HG03135 (cell line): ENCODE results near the gene TGM2.
"Not testable (repeated sequence)": the region's sequence is repeated elsewhere in the genome, so short reads cannot be mapped to it uniquely, and the experiment has no call there.

Experiments
- ATAC-seq: cut with Tn5 transposase; IDR thresholded peaks from one replicate; pipeline ENCODE4 v1.9.1; 2021; ENCODE audit warnings: mild to moderate bottlenecking, moderate library complexity; ENCODE audit not compliant: unreplicated experiment

The TGM2 gene

GRCh38 chr20:38119446-38119845 lies 45.6 kb downstream of the TGM2 start:
- ATAC-seq = no peak

GRCh38 chr20:38117635-38118034 lies 47.4 kb downstream of the TGM2 start:
- ATAC-seq = no peak

GRCh38 chr20:38117205-38117604 lies 47.9 kb downstream of the TGM2 start:
- no peak for ATAC-seq

GRCh38 chr20:38116409-38117165 lies 48.5 kb downstream of the TGM2 start:
- ATAC-seq = no peak

GRCh38 chr20:38115896-38116295 lies 49.2 kb downstream of the TGM2 start:
- no peak for ATAC-seq

- no peak for ATAC-seq
Measured at GRCh38 chr20:38115205-38115604, 49.9 kb downstream of the TGM2 start.

GRCh38 chr20:38114353-38114791 lies 50.7 kb downstream of the TGM2 start:
- no peak for ATAC-seq

- no peak for ATAC-seq
Measured at GRCh38 chr20:38113401-38114325, 51.4 kb downstream of the TGM2 start.

- no peak for ATAC-seq
Measured at GRCh38 chr20:38112930-38113294, 52.2 kb downstream of the TGM2 start.

- ATAC-seq = no peak
Measured at GRCh38 chr20:38112261-38112929, 52.7 kb downstream of the TGM2 start.

- no peak for ATAC-seq
Measured at GRCh38 chr20:38111366-38112232, 53.5 kb downstream of the TGM2 start.

GRCh38 chr20:38110525-38111178 lies 54.4 kb downstream of the TGM2 start:
- ATAC-seq = no peak

GRCh38 chr20:38109591-38110524 lies 55.2 kb downstream of the TGM2 start:
- ATAC-seq = no peak

- ATAC-seq = no peak
Measured at GRCh38 chr20:38108986-38109541, 56.0 kb downstream of the TGM2 start.

- no peak for ATAC-seq
Measured at GRCh38 chr20:38108438-38108985, 56.6 kb downstream of the TGM2 start.

GRCh38 chr20:38107916-38108315 lies 57.2 kb downstream of the TGM2 start:
- ATAC-seq = not testable (repeated sequence)

- ATAC-seq = not testable (repeated sequence)
Measured at GRCh38 chr20:38107386-38107785, 57.7 kb downstream of the TGM2 start.

GRCh38 chr20:38106461-38106860 lies 58.6 kb downstream of the TGM2 start:
- no peak for ATAC-seq
